HK-2 (cell line): ENCODE measurements around the gene CDCP2.
"Not testable (repeated sequence)": the region's sequence is repeated elsewhere in the genome, so short reads cannot be mapped to it uniquely, and the experiment has no call there.

ENCODE experiments used
- DNase-seq: peaks from one replicate; pipeline ENCODE4 v3.0.0-alpha.2; 2018; ENCODE audit not compliant: unreplicated experiment

The CDCP2 gene

DNA sequence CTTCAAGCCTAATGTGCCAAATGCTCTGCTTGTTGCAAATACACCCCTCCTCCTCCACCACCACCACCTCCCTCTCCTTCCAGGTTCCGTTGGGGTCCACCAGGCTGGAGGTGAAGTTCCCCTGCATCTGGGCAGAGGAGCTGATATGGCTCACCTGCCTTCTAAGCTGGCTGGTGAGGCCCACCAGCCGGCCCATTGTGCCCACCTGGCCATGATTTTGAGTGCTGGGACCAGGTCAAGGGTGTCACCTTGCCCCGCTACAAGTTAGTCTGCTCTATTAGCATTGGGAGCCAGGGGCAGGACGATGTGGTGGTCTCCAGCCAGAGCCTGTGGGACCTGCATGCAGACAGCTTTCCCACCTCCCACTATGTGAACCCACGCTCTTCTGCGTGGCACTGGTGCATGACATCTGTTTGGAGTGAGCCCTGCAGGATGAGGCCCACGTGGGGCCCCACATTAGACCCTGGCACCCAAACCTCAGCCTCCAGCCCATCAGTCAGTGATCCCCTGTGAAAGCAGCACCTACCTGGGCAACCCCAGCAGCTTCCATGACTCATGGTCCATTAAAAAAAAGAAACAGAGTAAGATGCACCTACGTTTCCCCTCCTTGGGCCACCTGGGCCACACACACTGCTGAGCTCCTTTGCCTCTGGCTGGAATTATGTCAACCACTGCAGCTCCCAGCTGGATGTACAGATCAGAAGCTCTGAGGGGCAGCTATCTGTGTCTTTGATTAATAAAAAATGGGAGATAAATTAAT, 15.6 kb upstream of the CDCP2 start:
- DNase-seq = no peak

DNA sequence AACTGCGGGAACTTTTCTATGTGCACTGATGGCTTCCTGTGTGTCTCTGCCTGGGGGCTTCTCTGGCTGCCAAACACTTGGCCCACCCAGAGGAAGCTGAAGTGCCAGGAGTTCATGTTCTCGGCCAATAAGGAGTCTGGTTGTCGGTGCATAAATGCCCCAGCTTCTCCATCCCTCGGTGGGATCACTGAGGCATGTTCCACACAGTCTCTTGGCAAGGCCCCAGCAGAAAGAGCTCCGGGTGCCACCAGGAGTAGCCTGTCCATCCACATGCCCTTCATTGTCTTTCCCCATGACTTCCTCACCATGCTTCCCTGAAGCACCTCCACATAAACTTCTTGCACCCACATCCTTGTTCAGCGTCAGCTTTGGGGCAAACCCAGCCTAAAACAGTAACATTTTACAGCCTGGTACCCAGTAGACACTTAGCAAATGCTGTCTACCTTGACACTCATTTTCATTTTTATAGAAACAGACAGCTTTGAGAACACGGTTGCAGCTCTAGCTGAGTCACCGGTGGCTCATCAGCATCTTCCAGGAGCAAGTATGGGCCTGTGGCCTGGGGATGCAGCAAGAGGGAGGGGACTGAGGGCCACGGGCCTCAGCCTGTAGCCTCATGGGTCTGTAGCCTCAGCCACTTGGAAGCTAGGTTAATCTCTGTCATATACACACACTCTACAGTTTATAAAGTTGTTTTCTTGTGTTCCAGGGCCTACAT, 14.8 kb upstream of the CDCP2 start:
- DNase-seq = peak; percentile 14

DNA sequence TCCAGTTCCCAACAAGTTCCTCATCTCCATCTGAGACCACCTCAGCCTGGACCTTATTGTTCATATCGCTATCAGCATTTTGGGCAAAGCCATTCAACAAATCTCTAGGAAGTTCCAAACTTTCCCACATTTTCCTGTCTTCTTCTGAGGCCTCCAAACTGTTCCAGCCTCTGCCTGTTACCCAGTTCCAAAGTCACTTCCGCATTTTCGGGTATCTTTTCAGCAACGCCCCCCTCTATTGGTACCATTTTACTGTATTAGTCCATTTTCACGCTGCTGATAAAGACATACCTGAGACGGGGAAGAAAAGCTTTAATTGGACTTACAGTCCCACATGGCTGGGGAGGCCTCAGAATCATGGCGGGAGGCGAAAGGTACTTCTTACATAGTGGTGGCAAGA, 13.6 kb upstream of the CDCP2 start:
- DNase-seq = not testable (repeated sequence)

DNA sequence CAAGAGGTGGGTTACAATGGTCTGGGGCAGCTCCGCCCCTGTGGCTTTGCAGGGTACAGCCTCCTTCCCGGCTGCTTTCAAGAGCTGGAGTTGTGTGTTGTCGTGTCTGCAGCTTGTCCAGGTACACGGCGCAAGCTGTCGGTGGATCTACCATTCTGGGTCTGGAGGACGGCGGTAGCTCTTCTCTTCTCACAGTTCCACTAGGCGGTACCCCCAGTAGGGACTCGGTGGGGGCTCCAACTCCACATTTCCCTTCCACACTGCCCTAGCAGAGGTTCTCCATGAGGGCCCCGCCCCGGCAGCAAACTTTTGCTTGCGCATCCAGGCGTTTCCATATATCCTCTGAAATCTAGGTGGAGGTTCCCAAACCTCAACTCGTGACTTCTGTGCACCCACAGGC, 12.3 kb upstream of the CDCP2 start:
- DNase-seq = no peak

DNA sequence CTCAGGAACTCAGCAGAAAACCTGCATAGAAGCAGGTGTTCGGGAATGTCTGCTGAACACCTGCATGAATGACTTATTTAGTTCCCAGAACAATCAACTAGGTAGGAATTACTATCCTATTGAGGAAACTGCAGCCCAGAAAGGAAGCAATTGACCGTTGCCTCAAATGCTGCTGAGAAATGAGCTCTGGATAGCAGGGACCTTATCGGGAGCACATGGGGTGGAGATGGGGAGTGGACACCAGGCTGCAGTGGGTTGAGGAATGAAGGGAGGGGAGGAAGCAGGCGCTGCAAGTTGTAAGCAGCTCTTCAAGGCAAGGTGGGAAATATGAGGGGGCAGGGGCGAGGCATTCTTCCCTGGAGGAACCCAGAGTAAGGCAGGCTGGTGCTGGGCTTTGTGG, 10.8 kb upstream of the CDCP2 start:
- no peak for DNase-seq

DNA sequence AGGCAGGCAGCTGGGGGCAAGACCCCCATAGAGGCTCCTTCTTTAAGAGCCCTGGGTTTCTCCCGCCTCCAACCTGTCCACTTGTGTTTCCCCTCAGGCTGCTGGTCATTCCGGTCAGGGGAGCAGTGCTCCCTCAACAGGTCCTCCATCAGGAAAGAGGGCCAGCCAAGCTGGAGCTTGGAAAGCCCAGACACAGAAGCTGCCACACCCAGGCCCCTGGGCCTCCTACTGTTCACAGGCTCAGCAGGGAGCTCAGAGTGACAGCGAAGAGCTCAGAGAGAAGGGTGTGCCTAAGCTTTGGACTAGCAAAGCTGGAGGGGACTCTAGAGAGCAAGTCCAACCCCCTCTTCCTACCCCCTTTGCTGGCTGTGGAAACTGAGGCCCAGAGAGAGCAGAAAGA, 10.3 kb upstream of the CDCP2 start:
- DNase-seq = no peak

DNA sequence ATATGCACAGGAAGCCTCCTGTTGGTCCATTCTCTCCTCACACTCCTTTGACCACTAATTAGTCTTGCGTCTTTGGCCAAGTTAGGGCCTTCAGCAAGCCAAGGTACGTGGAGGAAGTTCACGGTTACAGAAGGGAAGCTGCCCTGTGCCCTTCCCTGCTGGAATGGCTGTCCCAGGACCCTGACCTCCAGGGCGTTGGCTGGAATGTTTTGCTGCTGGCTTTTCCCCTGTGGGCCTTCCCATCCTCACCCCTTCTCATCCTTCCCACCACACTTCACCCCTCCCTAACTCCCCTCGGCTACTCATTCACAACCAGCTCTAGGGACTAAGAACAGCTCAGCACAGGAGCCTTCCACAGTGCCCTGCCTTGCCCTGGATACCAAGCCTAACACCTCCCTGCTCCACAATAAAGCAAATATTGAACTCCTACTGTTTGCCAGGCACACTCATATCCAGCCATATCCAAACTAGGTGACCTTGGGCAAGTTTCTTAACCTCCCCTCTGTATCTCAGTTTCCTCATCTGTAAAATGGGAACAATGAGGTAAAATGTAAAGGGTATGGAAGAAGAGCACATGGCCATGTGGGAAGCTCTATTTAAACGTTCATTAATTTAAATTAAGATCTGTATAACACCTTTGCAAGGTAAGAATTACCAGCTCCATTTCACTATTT, 8.8 kb upstream of the CDCP2 start:
- DNase-seq = no peak

DNA sequence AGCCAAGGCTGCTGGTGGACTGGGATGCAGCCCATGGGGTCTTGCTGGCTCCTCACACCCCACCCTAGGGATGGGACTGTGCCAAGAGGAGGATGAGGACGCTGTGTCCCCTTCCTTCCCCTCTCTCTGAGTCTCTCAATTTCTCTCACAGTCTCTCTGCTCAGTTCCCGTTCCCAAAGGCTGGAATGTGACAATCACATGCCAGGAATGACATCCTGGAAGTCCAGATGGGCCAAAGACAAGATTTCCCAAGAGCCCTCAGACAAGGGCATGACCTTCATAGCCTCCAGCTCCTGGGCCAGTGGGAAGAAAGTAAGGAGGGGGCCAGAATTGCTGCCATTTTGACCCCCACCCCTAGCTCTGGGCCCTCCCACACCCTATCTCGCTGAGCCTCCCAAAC, 7.6 kb upstream of the CDCP2 start:
- no peak for DNase-seq

DNA sequence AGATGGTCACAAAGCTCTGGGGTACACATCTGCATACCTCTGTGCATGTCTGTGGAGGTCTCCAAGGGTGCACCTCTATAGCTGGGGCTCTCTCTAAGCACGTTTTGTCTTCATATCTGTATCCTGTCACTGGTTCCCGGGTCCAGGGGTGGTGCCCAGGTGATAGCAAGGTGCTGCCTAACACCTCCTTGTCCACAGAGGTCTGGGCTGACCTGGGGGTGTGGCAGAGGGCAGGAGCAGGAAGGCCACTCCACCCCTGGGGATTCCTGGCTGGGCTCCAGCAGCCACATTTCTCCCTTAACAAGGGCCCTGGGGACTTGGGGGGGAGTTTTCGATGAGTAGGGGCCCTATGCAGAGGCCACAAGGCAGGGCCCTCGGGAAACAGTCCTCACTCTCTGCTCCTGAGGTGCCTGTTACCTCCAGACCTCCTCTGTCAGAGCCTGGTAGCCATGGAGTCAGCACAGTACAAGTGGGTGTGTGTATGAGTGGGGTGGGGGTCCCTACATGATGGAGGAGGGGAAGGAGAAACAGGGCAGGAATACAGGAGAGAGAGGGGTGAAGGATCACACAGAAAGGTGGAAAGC, 7.0 kb upstream of the CDCP2 start:
- no peak for DNase-seq

DNA sequence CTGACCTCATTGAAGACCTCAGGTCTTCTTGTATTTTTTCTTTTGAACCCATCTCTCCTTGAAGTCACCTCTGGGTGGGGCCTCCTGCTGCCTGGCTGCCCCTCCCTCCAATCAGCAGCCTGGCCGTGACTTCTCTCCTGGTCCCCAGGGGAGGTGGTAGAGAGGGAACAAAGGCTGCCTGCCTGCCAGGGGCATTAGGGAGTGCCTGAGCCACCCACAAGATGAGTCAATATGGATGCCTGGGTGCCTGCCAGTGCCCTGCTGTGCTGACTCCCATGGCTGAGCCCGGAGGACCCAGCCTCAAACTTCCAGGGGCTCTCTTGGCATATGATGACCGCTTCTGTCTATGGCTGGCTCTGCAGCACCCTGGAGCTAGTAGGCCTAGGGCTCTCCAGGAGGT, 5.3 kb upstream of the CDCP2 start:
- DNase-seq = no peak

DNA sequence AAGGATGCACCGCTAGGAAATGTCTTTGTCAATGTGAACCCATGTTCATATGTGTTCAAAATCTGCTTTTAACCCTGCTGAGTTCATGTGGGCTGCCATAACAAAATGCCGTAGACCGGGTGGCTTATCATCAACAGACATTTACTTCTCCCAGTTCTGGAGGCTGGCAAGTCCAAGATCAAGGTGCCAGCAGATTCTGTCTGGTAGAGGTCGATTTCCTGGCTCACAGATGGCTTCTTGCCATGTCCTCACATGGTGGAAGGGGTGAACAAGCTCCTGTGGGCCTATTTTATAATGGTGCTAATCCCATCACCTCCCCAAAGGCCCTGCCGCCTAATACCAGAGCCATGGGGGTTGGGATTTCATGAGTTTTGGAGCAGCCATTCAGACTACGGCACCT, 4.6 kb upstream of the CDCP2 start:
- no peak for DNase-seq

DNA sequence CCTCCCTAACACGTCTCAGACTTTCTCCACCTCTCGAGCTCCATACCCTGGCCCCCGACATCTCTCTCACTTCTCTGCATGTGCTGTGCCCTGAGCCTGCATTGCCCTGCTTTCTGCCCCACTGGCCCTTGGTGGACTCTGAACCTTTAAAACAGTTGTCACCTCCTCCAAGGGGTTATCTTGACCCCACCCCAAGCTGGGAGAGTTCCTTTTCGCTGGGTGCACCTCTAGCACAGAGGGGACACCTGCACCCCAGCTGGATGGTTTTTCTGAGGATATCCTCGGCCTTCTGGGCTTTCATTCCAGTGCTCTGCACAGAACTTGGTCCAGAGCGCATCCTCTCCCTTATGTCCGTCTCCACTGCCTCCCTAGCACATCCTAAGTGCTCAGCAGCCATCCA, 4.2 kb upstream of the CDCP2 start:
- no peak for DNase-seq

DNA sequence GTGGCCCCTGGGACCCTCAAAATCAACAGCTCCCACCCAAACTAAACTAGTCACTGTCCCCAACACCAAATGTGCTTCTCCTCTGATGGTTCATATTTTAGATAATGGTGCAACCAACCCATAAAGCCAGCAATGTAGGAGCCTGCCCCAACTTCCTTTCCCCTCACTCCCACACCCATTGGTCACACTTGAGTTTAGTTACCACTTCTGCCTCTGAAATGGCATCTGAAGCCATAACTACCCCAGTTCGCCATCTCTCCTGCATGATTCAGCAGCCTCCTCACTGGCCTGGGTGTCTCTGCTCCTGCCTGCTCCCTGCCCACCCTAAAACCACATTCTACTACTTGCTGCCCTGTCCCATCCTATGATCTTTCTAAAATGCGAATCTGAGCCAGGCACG, 3.4 kb upstream of the CDCP2 start:
- no peak for DNase-seq

DNA sequence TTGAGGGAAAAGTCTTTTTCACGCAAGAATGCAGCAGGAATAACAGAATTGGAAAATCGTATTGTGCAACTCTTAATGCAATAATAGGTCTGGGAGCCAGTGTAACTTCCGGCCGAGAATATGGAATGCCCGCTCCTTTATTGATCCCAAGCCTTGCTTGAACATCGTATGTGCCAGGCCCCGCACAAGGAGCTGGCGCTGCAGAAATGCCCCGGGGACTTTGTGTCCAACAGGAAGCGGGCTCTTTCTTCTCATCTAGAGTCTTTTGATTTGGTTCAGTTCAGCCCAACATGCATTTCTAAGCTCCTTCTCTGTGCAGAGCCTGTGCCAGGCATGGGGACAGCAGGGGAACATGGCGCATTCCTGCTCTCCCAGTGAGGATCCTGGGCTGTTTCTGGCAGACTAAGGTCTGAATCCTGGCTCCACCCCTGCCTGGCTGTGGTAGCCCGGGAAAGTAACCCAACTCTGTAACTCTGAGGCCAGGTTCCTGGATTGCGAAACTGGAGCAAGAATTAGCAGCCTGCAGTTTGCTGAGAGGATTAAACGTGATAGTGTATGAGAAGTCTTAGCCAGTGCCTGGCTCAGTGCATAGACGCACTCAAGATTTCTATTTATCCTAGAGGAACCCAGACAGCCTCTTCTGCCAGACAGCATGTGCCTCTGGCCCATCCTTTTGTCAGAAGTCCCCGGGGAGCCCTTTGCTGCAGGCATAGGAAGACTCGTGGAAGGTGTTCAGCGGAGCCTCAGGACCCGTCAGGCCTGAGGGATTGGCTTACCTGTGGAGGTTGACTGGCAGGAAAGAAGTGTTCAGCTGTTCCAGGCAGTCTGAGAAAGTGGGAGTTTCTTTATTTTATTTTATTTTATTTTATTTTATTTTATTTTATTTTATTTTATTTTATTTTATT, 987 bp upstream of the CDCP2 start:
- DNase-seq = peak; percentile 20

DNA sequence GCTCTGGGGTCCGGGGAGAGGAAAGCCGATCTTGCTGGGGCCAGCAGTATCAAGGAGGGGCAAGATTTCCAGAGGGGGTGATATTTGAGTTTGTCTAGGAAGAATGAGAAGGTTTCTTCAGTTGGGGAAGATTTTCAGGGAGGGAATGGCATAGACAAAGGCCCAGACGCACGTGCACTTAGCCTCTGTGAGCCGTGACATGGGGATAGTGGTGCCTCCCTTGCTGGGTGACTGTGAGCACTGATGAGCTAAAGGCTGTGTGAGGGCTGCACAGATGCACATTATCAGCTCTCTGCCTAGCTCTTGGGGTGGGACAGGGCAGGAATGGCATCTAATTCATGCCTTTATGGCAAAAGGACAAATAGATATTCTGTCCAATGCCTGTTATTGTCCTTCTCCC, 1.8 kb downstream of the CDCP2 start:
- DNase-seq = no peak

DNA sequence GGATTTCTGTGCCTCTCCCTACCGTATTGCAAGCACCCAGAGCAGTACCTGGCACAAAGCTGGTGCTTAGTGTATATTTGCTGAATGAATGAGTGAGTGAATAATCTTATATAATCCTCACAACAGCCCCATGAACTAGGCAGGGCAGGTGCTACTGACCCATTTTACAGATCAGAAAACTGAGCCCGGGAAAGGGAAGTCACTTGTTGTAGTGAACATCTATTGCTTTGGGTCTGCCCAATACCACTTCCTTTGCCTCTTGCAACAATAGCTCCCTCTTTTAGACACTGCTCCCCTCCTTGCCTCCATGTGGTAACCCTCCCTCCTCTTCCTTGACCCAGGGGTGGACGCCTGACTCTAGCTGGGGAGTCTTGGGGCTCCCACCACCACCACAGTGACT, 3.1 kb downstream of the CDCP2 start:
- no peak for DNase-seq

DNA sequence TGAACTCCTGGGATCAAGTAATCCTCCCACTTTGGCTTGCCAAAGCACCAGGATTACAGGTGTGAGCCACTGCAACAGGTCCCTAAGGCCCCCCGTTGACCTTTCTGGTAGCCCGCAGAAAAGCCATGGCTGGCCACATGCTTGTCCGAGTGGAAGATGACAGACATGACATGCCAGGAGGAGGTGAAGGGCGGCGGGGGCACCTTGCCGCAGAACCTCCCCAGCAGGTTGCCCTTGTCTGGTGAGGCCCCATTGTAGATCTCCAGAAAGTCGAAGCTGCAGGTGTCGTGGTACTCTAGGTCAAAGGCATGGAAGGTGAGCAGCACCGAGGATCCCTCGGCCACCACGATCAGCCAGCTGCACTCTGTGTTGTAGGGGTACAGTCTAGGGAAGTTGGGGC, 8.4 kb downstream of the CDCP2 start:
- DNase-seq = no peak

DNA sequence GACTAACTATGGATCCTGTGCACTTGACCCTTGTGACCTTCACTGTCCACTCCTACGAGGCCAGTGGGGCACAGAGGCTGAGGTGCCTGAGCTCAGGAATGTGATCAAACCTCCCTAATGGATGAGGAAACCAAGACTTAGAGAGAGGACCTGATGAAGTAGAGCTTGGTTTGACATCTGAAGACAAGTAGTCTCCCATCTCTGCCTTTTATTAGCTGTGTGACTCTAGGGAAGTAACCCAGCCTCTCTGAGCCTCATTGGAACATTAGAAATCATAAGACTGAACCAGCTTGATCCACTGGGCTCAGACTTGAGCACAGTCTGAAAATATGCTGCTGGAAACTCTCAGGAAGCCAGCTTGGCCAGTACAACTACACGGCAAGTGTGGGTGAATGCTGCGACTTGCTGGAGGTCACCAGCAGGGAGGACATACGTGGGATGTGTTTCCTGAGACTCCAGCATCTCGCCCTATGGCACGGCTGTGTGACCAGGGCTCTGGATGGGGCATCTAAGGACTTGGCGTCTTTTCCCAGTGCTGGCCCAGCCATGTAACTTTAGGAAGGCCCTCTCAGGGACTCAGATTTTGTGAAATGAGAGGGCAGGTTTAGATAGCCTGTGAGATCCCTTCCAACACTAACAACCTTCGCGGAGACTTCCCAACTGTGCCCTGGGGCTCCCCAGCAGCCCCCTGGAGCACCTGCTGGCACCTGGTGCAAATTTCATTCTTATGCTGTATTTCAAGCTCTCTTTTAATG, 10.5 kb downstream of the CDCP2 start:
- DNase-seq = no peak

DNA sequence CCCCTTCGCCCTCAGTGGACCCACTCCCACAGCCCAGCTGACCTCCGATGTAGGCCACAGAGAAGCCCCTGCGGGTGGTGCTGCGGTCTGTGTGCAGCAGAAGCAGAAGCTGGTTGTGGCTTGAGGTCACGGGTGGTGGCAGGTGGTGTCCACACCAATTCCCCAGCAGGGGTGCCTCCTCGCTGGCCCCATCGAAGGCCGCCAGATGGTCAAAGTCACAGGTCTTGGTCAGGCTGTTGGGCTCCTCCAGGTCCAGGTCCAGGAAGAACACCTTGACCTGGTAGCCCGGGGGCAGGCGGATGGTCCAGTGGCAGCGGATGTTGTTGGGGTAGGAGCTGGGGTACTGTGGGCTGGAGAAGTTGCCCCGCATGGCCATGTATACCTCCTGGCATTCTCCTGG, 13.1 kb downstream of the CDCP2 start:
- no peak for DNase-seq

DNA sequence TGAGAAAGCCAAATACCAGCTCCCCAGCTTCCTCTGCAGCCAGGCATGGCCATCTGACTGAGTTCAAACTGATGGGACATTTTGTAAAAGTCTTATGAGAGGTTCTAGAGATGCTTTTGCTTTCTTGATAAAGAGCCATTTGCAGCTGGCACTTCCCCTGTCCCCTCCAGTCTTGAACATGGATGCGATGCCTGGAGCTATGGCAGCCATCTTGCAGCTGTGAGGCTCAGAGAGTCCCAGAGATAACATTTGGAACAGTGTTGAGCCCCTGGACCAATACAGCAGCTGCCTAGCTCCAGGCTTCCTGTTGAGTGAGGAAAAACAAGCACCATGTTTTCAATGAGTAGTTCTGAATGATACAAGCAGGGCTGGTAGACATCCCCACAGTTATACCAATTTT, 13.8 kb downstream of the CDCP2 start:
- DNase-seq = no peak

DNA sequence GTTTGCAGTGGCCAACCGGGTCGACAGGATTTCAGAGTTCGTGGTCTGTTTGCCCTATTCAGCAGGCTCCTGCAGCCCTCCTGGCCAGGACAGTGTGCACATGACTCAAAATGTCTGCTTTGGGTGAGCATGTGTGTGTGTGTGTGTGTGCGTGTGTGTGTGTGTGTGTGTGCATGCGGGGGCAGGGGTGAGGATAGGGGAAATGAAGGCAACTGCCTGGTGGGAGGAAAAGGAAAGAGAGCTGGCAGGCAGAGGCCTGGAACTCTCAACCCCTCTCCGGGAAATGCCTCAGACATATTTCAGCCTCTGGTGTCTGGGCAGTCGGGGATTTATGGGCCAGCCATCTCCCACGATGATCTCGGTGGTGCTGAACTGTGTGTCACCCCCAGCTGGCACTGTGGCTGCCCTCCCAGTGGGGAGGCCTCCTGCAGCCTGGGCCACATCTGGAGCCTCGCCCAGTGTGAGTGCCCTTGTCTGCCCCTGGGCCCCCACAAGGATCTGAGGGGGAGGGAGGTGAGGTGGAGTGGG, 15.2 kb downstream of the CDCP2 start:
- DNase-seq = no peak
